ENCODE results near the gene LURAP1L. TPM values are rescaled to one million over a fixed set of nuclear protein-coding genes. Genes with fewer than 3 reads are reported as not detected.

Gene LURAP1L
- total RNA-seq, 2 experiments from 2014 or later = not detected

DNA sequence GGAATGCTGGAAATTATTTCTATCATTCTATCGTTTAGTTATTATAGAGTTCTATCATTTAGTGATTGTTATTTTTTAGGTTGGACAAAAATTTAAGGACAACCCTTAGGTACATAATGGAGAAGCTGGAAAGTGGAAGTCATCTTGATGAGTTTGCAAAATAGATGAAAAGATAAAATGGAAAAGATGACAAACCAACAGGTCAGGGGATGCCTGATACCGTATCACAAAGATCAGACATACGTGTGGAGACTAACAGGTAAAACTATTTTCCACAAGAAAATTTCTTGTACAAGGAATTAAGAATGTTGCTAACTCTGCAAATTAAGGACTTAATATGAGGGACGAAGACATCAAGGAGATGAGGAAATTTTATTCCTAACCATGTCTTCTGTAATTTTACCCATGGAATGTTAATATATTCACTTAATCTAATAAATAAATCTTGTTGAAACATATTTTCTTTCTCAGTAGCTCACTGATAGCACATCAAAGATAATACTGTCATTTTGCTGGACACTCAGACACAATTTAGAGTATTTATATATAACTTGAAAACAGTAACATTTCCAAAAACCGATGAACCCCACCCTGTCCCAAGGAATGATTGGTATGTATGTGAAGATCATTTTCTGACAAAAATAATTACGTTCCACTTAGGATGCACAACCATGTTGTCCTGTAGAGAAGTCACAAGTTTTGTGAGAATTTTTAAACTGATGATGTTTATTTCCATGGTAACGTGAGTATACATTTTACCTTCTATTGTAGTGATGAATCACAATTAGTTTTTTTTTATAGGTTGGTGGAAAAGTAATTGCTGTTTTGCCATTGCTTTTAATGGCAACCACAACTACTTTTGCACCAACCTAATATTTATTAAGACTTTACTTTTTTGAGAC lies 2.6 kb downstream of the LURAP1L start:
- Histone ChIP-seq H3K79me2 (ENCODE audit: insufficient read depth, low read depth, low read length) (no peaks in the 10 kb centered on the region), H3K4me3 (ENCODE audit: low read depth, low read length, poor library complexity, severe bottlenecking) (no peak overlapping the region), H4K20me1 (ENCODE audit: insufficient read depth, low read length) (no peaks in the 10 kb centered on the region), H2AFZ (ENCODE audit: low read length) (no peak overlapping the region), H3K4me1 (ENCODE audit: insufficient read depth, low read length, poor library complexity, severe bottlenecking) (no peaks in the 10 kb centered on the region), H3K9me2 (ENCODE audit: insufficient read depth, low read length) (no peaks in the 10 kb centered on the region), H3K27ac (ENCODE audit: low read depth, low read length, poor library complexity, severe bottlenecking) (no peak overlapping the region), H3K4me2 (ENCODE audit: low read length) (no peak overlapping the region), H3K9me3 (ENCODE audit: low read length) (no peaks in the 10 kb centered on the region), H3K36me3 (ENCODE audit: insufficient read depth, low read length) (no peaks in the 10 kb centered on the region)
- intact Hi-C loops (cut with micrococcal nuclease; ENCODE audit: unreplicated experiment) = no loop called here
- no peak for TF ChIP-seq EZH2phosphoT487 (IDR thresholded peaks at IDR 0.05; ENCODE audit: borderline replicate concordance, low read depth, low read length)
- TF ChIP-seq, protein P1, sequence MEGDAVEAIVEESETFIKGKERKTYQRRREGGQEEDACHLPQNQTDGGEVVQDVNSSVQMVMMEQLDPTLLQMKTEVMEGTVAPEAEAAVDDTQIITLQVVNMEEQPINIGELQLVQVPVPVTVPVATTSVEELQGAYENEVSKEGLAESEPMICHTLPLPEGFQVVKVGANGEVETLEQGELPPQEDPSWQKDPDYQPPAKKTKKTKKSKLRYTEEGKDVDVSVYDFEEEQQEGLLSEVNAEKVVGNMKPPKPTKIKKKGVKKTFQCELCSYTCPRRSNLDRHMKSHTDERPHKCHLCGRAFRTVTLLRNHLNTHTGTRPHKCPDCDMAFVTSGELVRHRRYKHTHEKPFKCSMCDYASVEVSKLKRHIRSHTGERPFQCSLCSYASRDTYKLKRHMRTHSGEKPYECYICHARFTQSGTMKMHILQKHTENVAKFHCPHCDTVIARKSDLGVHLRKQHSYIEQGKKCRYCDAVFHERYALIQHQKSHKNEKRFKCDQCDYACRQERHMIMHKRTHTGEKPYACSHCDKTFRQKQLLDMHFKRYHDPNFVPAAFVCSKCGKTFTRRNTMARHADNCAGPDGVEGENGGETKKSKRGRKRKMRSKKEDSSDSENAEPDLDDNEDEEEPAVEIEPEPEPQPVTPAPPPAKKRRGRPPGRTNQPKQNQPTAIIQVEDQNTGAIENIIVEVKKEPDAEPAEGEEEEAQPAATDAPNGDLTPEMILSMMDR (conservative IDR thresholded peaks at IDR 0.05; ENCODE audit: low read length) = no peak
- BruUV-seq (replicated peaks) = no TSS peak
- POLR2A ChIA-PET = interaction anchor here (0.6 kb wide), 1 partner anchor 41 kb away, joined by 3 read pairs; no protein-coding TSS in a partner anchor
- DNase-seq (ENCODE audit: low spot score) = no peak
- CTCF ChIA-PET (ENCODE audit: unreplicated experiment) = no interaction called here

DNA sequence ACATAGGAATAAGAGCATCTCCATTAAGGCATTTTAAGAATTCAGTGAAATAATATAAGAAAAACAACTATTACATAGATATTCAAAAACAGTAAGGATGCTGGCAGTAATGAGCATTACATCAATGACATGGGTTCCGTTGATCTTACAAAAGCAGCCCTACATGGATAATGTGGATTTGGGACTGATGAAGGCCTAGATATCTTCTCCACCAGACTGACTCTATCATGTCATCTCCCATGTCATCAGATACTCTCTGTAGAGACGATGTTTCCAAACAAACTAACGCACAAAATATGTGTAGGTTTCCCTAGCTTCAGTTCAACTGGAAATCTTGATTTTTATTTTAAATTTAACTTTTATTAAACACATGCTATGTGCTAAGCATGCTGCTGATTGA lies 3.6 kb downstream of the LURAP1L start:
- TF ChIP-seq EZH2phosphoT487 (IDR thresholded peaks at IDR 0.05; ENCODE audit: borderline replicate concordance, low read depth, low read length) = no peak
- TF ChIP-seq, protein P1 (conservative IDR thresholded peaks at IDR 0.05; ENCODE audit: low read length) = no peak
- Histone ChIP-seq H3K9me2 (ENCODE audit: insufficient read depth, low read length) (no peaks in the 10 kb centered on the region), H3K4me2 (ENCODE audit: low read length) (no peak overlapping the region), H3K27ac (ENCODE audit: low read depth, low read length, poor library complexity, severe bottlenecking) (no peak overlapping the region), H3K79me2 (ENCODE audit: insufficient read depth, low read depth, low read length) (no peaks in the 10 kb centered on the region), H3K4me1 (ENCODE audit: insufficient read depth, low read length, poor library complexity, severe bottlenecking) (no peaks in the 10 kb centered on the region), H3K9me3 (ENCODE audit: low read length) (no peaks in the 10 kb centered on the region), H3K4me3 (ENCODE audit: low read depth, low read length, poor library complexity, severe bottlenecking) (no peak overlapping the region), H4K20me1 (ENCODE audit: insufficient read depth, low read length) (no peaks in the 10 kb centered on the region), H2AFZ (ENCODE audit: low read length) (no peak overlapping the region), H3K36me3 (ENCODE audit: insufficient read depth, low read length) (no peaks in the 10 kb centered on the region)
- no peak for DNase-seq (ENCODE audit: low spot score)
- ChIA-PET POLR2A (no interaction called here), CTCF (ENCODE audit: unreplicated experiment) (no interaction called here)
- no TSS peak for BruUV-seq (replicated peaks)
- intact Hi-C loops (cut with micrococcal nuclease; ENCODE audit: unreplicated experiment) = no loop called here

DNA sequence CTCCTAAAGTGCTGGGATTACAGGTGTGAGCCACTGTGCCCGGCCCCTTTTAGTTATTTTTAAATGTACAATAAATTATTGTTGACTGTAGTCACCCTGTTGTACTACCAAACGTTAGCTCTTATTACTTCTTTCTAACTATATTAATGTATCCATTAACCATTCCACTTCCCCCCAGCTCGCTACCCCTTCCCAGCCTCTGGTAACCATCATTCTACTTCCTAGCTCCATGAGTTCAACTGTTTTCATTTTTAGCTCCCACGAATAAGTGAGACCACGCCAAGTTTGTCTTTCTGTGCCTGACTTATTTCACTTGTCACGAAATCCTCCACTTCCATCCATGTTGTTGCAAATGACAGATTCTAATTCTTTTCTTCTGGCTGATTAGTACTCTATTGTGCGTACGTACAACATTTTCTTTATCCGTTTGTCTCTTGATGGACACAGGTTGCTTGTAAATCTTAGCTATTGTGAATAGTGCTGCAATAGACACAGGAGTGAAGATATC lies 6.5 kb downstream of the LURAP1L start:
- Histone ChIP-seq H3K4me1 (ENCODE audit: insufficient read depth, low read length, poor library complexity, severe bottlenecking) (no peaks in the 10 kb centered on the region), H3K4me2 (ENCODE audit: low read length) (no peak overlapping the region), H3K9me2 (ENCODE audit: insufficient read depth, low read length) (no peaks in the 10 kb centered on the region), H3K4me3 (ENCODE audit: low read depth, low read length, poor library complexity, severe bottlenecking) (no peak overlapping the region), H3K79me2 (ENCODE audit: insufficient read depth, low read depth, low read length) (no peaks in the 10 kb centered on the region), H3K27ac (ENCODE audit: low read depth, low read length, poor library complexity, severe bottlenecking) (no peak overlapping the region), H3K9me3 (ENCODE audit: low read length) (no peaks in the 10 kb centered on the region), H3K36me3 (ENCODE audit: insufficient read depth, low read length) (no peaks in the 10 kb centered on the region), H2AFZ (ENCODE audit: low read length) (no peak overlapping the region), H4K20me1 (ENCODE audit: insufficient read depth, low read length) (no peaks in the 10 kb centered on the region)
- no peak for TF ChIP-seq EZH2phosphoT487 (IDR thresholded peaks at IDR 0.05; ENCODE audit: borderline replicate concordance, low read depth, low read length)
- TF ChIP-seq, protein P1 (conservative IDR thresholded peaks at IDR 0.05; ENCODE audit: low read length) = no peak
- BruUV-seq (replicated peaks) = no TSS peak
- intact Hi-C loops (cut with micrococcal nuclease; ENCODE audit: unreplicated experiment) = no loop called here
- CTCF ChIA-PET (ENCODE audit: unreplicated experiment) = no interaction called here
- POLR2A ChIA-PET = no interaction called here
- DNase-seq (ENCODE audit: low spot score) = no peak

Measured in OCI-LY7 (cell line).